Measurements from ENCODE around the gene C12orf42.

C12orf42 gene

DNA sequence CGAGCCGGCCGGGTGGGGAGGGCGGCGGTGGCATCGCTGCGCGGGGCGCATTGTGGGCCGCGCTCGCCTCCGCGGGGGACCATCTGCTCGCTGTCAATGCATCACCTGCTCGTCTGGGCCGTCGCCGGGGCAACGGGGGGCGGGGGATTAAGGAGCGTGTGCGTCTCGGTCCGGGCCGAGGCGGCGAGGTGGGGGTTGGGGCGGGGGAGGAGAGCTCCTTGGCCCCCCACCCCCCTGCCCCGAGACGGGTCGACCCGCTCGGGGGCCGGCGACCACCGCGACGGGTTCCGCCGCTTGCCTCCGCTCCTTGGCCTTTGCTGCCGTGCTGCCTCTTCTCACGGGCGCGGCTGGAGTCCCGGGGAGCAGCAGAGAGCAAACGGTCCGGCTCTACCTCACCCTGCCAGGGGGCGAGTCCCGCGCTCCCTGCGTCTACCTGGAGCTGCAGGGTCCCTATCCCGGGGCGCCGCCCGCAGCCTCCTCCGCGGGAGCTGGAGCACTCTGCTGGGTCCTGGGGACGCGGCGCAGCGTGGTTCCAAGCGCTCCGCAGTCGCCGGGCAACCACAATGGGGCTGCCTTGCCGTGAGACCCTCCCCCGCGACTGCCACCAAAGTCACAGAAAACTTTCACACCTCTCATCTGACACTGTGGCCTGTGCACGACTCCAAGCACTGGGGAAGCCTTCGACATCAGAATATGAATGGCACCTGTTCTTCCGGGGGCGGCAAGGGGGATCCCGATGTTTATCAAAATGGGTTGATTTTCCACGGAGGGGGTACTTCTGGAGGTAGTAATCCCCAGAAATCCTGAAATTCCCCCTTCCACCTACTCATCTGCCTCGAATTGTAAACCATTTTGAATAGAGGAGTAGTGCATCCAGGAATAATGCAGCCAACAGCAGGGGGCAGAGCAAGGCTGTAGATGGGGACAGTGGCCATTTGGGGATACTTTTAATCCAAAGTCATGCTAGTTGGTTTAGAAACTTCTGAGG lies at the start of gene C12orf42:
C12orf42 (minus strand) TSS at position 500 of the 988 bp plus-strand sequence. CDS start 17,542 bp downstream, outside the sequence.
- DNase-seq, result peak; percentile 48

DNA sequence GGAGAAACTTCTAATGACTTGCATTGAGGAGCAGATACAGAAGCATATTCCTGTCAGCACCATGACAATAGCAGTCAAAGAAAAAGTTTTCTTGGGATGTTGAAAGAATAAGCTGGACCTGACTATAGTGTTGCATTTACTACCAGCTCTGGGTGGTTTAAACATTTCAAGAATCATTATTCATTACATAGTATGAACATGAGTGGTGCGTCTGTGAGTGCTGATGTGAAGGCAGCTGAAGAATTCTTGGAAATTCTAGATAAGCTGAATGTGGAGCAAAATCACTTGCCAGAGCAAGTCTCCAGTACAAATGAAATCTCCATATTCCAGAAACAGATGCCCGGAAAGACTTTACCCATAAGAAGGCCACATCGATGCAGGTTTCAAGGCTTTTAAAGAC lies 46.3 kb upstream of the C12orf42 start:
- DNase-seq, result no peak

- DNase-seq, result no peak
These were observed 44.6 kb upstream of the C12orf42 start for GRCh38 chr12:103540319-103540718.

DNA sequence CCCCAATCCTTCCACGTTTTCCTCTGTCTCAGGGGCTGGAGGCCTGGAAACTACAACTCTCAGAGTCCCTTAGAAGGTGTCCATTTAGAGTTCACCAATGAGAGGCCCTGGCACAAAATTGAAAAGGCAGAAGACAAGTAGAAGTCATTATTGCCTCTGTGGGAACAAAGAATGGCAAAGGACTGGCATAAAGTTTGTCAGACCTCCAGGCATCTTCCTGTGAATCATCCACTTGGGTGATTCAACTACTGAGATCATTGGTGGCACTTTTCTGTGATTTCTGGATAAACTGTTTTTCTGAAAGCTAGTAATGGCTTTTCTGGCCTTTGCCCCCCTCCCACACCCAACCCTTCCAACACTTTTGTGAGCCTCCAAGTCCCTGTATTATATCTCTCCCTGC lies 42.6 kb upstream of the C12orf42 start:
- DNase-seq, result no peak

DNA sequence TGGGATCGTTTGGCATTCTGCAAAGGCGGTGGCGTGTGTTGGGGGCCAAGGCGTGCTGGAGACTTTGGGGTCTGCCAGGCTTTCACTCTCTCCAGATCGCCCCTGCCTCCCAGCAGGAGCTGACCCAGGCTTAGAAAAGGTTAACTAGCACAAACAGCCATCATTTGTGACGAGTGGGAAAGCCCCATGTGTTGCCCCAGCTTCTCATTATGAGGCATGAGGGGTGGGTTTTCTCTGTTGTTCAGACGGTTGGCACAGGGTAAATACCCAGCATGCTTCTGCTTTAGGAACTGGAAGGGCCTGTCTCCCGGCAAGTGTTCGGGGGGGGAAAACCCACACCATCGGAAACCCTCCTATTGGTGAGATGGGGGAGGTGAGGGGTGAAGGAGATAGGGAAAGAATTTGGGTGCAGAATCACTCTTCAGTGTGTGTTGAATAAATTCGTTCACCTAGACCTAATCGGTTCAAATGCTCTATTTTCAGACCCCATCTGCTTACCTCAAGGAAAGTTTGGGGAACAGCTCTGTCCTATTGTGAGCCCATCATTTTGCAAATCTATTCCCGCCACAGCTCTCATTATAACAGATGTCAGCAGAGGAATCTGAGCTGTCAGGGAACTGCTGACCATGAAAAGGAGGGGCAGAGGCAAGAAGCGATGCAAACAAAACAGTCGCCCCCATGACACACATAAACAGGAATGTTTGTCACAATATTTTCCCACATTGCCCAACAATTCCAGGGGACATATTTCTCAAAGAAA lies 34.7 kb upstream of the C12orf42 start:
- DNase-seq, result no peak

DNA sequence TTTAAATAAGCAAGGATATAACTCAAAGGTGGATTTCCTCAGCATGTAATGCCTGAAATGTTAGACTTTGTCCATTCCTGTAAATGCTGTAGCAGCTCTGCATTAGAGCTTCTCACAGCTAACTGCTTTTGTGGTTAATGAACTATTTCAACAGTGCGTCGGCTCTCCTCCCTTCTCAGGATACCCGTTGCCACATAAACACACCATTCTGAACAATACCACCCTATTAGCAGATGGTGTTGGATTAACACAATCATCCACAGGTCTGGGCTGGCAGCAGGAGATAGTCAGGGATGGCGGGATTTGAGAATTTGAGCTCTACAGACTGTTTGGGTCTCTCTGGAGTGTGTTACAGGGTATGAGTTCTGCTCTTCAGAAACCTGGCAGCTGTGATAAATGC lies 33.5 kb upstream of the C12orf42 start:
- no peak for DNase-seq

- DNase-seq, result no peak
These were observed 28.6 kb upstream of the C12orf42 start for GRCh38 chr12:103524238-103524875.

DNA sequence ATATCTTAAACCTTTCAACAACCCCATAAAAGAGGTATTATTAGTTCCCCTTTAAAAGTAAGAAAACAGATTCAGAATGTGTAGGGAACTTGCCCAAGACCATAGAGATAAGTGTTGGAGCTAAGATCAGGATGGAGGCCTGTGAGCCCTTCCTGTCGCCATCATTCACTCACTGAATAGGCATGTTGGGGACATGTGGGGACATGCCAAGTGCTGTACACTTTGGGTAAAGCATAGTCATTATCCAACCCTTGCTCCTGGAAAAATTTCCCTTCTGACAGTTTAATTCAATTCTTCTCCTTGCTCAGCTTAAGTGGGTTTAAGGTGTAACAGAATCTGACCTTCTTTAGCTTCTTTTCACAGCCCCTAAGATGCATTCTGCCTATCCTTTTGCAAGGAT lies 28.0 kb upstream of the C12orf42 start:
- no peak for DNase-seq

GRCh38 chr12:103520686-103521215 lies 25.0 kb upstream of the C12orf42 start:
- DNase-seq, result no peak

GRCh38 chr12:103519632-103520031 lies 23.9 kb upstream of the C12orf42 start:
- DNase-seq, result no peak

- DNase-seq, result no peak
These were observed 23.1 kb upstream of the C12orf42 start for GRCh38 chr12:103518899-103519298.

GRCh38 chr12:103517161-103517560 lies 21.4 kb upstream of the C12orf42 start:
- DNase-seq, result no peak

DNA sequence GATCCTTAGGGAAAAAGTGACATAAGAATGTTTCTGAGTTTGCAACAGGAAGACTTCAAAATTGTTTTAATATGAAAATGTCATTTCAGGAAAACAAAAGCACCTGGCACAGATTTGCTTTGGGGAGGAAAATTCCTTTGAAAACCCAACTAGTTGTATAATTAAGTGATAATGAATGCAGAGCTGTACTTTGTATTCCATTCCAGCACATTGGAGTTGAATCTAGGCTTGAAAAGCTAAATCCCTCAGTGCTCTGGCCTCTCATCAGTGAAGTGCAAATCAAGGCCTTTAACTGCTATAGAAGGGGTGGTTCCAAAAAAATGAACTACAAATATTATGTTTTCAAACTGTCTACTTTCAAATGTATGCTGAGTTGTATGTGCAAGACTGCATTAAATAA lies 19.6 kb upstream of the C12orf42 start:
- DNase-seq, result no peak

DNA sequence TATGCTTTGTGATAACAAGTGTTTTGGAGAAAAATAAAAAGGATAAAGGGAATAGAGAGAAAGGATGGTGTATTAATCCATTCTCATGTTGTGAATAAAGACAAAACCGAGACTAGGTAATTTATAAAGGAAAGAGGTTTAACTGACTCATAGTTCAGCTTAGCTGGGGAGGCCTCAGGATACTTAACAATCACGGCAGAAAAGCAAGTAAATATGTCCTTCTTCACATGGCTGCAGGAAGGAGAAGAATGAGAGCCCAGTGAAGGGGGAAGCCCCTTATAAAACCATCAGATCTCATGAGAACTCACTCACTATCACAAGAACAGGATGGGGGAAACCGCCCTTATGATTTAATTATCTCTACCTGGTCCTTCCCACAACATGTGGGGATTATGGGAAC lies 18.1 kb upstream of the C12orf42 start:
- DNase-seq, result no peak

GRCh38 chr12:103505371-103506236 lies 9.8 kb upstream of the C12orf42 start:
- DNase-seq, result no peak

DNA sequence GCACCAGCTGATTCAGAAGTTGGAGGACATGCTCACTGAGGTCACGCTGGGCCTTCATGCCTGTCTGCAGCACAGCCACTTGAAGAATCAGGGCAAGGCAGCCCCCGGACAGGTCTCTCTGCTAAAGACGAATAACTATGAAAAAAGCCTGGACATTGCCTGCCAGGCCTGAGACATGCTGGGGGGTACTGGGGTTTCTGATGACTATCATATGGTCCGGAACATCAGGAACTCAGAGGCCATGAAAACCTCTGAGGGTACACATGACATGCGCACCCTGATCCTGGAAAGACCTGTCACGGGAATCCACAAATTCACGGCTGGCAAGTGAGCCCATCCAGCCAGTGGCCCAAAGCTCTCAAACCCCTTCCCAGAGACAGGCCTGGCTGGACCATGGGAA lies 8.8 kb upstream of the C12orf42 start:
- no peak for DNase-seq

- DNase-seq, result peak; percentile 43
These were observed 8.0 kb upstream of the C12orf42 start for GRCh38 chr12:103503546-103504480.

DNA sequence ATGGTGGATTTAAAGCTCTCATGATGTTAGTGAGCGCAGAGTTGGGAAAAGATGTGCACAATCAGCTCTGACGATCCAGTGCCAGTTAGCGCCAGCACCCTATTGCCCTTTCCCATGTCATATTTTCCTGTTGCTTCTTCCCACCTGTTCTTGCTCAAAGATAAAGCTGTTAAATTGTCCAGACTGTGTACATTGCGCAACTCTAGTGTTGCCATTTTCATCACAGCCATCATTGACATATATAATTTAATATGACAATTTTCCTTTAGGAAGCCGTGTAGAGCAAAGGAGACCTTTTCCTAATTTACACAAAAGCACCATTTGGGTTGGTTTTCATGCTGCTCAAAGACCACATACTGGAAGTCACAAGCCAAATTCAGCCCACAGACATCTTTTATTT lies 5.7 kb upstream of the C12orf42 start:
- no peak for DNase-seq

DNA sequence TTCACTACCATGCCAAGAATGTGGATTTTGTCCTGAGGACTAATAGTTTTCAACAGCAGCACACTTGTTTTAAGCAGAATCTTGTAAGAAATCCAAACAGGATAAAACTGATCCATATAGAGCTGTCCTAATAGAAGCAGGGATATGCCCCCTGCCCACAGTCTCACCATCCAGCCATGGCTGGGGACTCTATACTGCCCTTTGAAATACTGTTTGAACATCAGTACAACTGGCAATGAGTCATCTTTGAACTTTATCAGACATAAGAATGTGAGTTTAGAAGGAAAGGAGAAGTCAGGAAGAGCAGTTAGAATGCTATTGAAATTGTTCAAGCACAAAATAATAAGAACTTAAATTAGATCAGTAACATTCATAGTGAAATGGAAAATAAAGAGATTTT lies 3.8 kb upstream of the C12orf42 start:
- DNase-seq, result no peak

DNA sequence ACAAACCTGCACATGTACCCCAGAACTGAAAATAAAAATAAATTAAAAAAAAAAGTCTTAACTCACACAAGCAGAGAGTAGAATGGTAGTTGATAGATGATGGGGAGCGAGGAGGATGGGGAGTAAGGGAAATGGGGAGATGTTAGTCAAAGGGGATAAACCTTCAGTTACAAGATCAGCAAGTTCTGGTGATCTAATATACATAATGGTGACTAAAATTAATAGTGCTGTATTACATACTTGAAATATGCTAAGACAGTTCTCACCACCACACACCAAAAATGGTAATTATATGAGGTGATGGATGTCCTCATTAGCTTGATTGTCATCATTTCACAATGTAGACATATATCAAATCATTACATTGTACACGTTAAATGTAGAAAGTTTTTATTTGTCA lies 3.2 kb upstream of the C12orf42 start:
- DNase-seq, result no peak

All from activated T-cell treated with anti-CD3 and anti-CD28 coated beads for 4 hours (primary cell).